ENCODE data around the gene UBE2G2. TPM values are rescaled to one million over a fixed set of nuclear protein-coding genes. Genes with fewer than 3 reads are reported as not detected.

The UBE2G2 gene
- total and polyA plus RNA-seq, 4 donors, result 27.4 to 83.5 (median 40.9) TPM

GRCh38 chr21:44729336-44730027, 72.1 kb downstream of the UBE2G2 start:
- Histone ChIP-seq H3K9ac (ENCODE audit: low read depth in 1 of 2, low read length in 2 of 2) (no peak overlapping the region), H3K27me3 (ENCODE audit: control insufficient read depth in 4 of 4, insufficient read depth in 4 of 4, low read length in 3 of 4) (peaks cover 0 to 4% (median 1%) of the 10 kb centered on the region in 4 donors), H3K4me3 (ENCODE audit: low read depth in 1 of 3, low read length in 3 of 3) (no peak overlapping the region), H3K4me1 (ENCODE audit: control insufficient read depth in 4 of 4, insufficient read depth in 4 of 4, low read length in 3 of 4) (no peaks in the 10 kb centered on the region), H3K36me3 (ENCODE audit: control insufficient read depth in 4 of 4, insufficient read depth in 3 of 4, low read depth in 1 of 4, low read length in 3 of 4) (no peaks in the 10 kb centered on the region), H3K27ac (ENCODE audit: low read depth in 1 of 2, low read length in 2 of 2) (no peak overlapping the region), H3K9me3 (ENCODE audit: control insufficient read depth in 4 of 4, low read length in 3 of 4) (no peaks in the 10 kb centered on the region)
- WGBS, result 89% methylated on average over 23 of the region's 23 CpGs
- no peak for DNase-seq (ENCODE audit: low spot score)
- TF ChIP-seq HNF4G (IDR thresholded peaks at IDR 0.05), result no peak
- no peak for TF ChIP-seq MAX (IDR thresholded peaks at IDR 0.05)
- TF ChIP-seq TAF1 (conservative IDR thresholded peaks at IDR 0.05), result no peak
- TF ChIP-seq RAD21 (IDR thresholded peaks at IDR 0.05), result no peak
- no peak for TF ChIP-seq RXRA (IDR thresholded peaks at IDR 0.05)
- TF ChIP-seq HNF4A (conservative IDR thresholded peaks at IDR 0.05), result no peak
- TF ChIP-seq NR2F2 (IDR thresholded peaks at IDR 0.05), result no peak
- no peak for TF ChIP-seq CTCF (IDR thresholded peaks at IDR 0.05; ENCODE audit: low read depth, low read length, missing input control)
- TF ChIP-seq SP1 (IDR thresholded peaks at IDR 0.05), result no peak
- TF ChIP-seq REST (IDR thresholded peaks at IDR 0.05), result no peak
- no peak for TF ChIP-seq FOXA1 (IDR thresholded peaks at IDR 0.05)
- no peak for TF ChIP-seq ZBTB33 (IDR thresholded peaks at IDR 0.05)
- no peak for TF ChIP-seq EGR1 (IDR thresholded peaks at IDR 0.05; ENCODE audit: low read depth in 2 of 2)
- no peak for TF ChIP-seq JUND (IDR thresholded peaks at IDR 0.05)

- peaks cover 0 to 6% (median 4%) of the 10 kb centered on the region in 4 donors for H3K27me3 ChIP-seq (ENCODE audit: control insufficient read depth in 4 of 4, insufficient read depth in 4 of 4, low read length in 3 of 4)
Measured at GRCh38 chr21:44728716-44729115, 72.9 kb downstream of the UBE2G2 start.

More at GRCh38 chr21:44728716-44729115, 72.9 kb downstream of the UBE2G2 start:
- no peak overlapping the region for H3K4me3 ChIP-seq (ENCODE audit: low read depth in 1 of 3, low read length in 3 of 3)
- H3K9ac ChIP-seq (ENCODE audit: low read depth in 1 of 2, low read length in 2 of 2), result no peak overlapping the region
- DNase-seq (ENCODE audit: low spot score), result no peak
- 88% methylated on average over 14 of the region's 14 CpGs for WGBS
- H3K9me3 ChIP-seq (ENCODE audit: control insufficient read depth in 4 of 4, low read length in 3 of 4), result no peaks in the 10 kb centered on the region
- no peak overlapping the region for H3K27ac ChIP-seq (ENCODE audit: low read depth in 1 of 2, low read length in 2 of 2)
- H3K36me3 ChIP-seq (ENCODE audit: control insufficient read depth in 4 of 4, insufficient read depth in 3 of 4, low read depth in 1 of 4, low read length in 3 of 4), result no peaks in the 10 kb centered on the region
- TF ChIP-seq JUND (IDR thresholded peaks at IDR 0.05), result no peak
- TF ChIP-seq ATF3 (IDR thresholded peaks at IDR 0.05), result no peak
- TF ChIP-seq YY1 (IDR thresholded peaks at IDR 0.05), result no peak
- no peak for TF ChIP-seq HNF4G (IDR thresholded peaks at IDR 0.05)
- TF ChIP-seq GABPA (IDR thresholded peaks at IDR 0.05 in 1 of 2, conservative IDR thresholded peaks at IDR 0.05 in 1 of 2), result no peak
- no peak for TF ChIP-seq SP1 (IDR thresholded peaks at IDR 0.05)
- TF ChIP-seq EGR1 (IDR thresholded peaks at IDR 0.05; ENCODE audit: low read depth in 2 of 2), result no peak
- TF ChIP-seq FOXA1 (IDR thresholded peaks at IDR 0.05), result no peak
- TF ChIP-seq MAX (IDR thresholded peaks at IDR 0.05), result no peak
- no peak for TF ChIP-seq NR2F2 (IDR thresholded peaks at IDR 0.05)
- no peak for TF ChIP-seq FOXA2 (IDR thresholded peaks at IDR 0.05)
- no peaks in the 10 kb centered on the region for H3K4me1 ChIP-seq (ENCODE audit: control insufficient read depth in 4 of 4, insufficient read depth in 4 of 4, low read length in 3 of 4)
